Muscle of leg (tissue), 11 donors: ENCODE results near the gene UST. TPM values are rescaled to one million over a fixed set of nuclear protein-coding genes. Genes with fewer than 3 reads are reported as not detected.

Experiments
- DNase-seq: peaks from one replicate; pipeline ENCODE4 v3.0.0; 2013
- H3K27ac ChIP-seq: one replicate; pipeline ENCODE4 v1.5.1; 2013; ENCODE audit warnings: mild to moderate bottlenecking, low read length, control low read depth
- H3K27me3 ChIP-seq: one replicate; pipeline ENCODE4 v1.6.1; 2013; ENCODE audit warnings: low read length; ENCODE audit not compliant: control insufficient read depth, insufficient read depth
- H3K36me3 ChIP-seq: one replicate; pipeline ENCODE4 v1.6.1; 2013; ENCODE audit warnings: low read length; ENCODE audit not compliant: control insufficient read depth, insufficient read depth
- H3K4me1 ChIP-seq: one replicate; pipeline ENCODE4 v1.6.1; 2013; ENCODE audit warnings: low read length; ENCODE audit not compliant: control insufficient read depth, insufficient read depth
- H3K4me3 ChIP-seq: one replicate; pipeline ENCODE4 v1.5.1; 2013; ENCODE audit warnings: low read length, control low read depth
- H3K9me3 ChIP-seq: replicated peaks from 2 replicates; pipeline ENCODE4 v1.6.1; 2013; ENCODE audit warnings: low read depth, low read length; ENCODE audit not compliant: control insufficient read depth
- WGBS: methylation state at CpG from one replicate; pipeline ENCODE4 v1.1.5; 2013; ENCODE audit warnings: missing lambda C conversion rate; ENCODE audit not compliant: insufficient coverage; 5-methylcytosine and 5-hydroxymethylcytosine counted together
- polyA plus RNA-seq, 8 donors: library from polyadenylated mRNA; unstranded; fragments of 120-200 nt; gene quantifications; one replicate each; pipeline versions ENCODE4 v1.2.1 to v1.2.3, GENCODE V29; 2013; ENCODE audit warnings: inconsistent platforms in 1 of 8, low replicate concordance in 1 of 8; ENCODE audit not compliant: insufficient read length in 8 of 8, insufficient read depth in 1 of 8
- total RNA-seq: library from RNA; stranded (reverse); fragments of 120-200 nt; gene quantifications from one replicate; pipeline ENCODE4 v1.2.4, GENCODE V29; 2013

Gene UST
- total and polyA plus RNA-seq, 9 donors, result 5.0 to 15.6 (median 9.3) TPM

DNA sequence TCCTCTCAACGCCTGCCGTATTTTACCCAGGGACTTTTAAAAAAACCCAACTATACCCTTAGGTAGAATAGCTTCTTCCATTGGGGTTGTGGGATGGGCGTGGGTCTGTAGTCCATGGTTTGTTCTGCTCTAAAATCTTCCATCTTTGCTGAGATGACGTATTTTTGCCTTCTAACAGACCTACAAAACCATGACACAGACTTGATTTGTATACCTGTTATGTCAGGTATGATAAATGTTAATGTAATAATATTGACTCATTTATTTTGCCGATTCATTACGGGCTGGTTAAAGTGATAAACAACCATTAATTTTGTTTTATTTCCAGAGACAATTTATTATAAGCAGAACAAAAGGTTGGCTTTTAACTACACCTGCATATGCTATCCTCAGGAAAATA lies 48.7 kb downstream of the UST start:
- no CpG with 5 or more reads among the region's 6 CpGs for WGBS
- Histone ChIP-seq H3K9me3 (peaks cover 6% of the 10 kb centered on the region), H3K27me3 (no peaks in the 10 kb centered on the region), H3K36me3 (no peaks in the 10 kb centered on the region), H3K4me1 (no peaks in the 10 kb centered on the region), H3K27ac (no peak overlapping the region), H3K4me3 (no peak overlapping the region)
- DNase-seq, result no peak

GRCh38 chr6:148799647-148800046 lies 52.8 kb downstream of the UST start:
- Histone ChIP-seq H3K27me3 (no peaks in the 10 kb centered on the region), H3K27ac (no peak overlapping the region)
- WGBS, result no CpG with 5 or more reads among the region's 3 CpGs

DNA sequence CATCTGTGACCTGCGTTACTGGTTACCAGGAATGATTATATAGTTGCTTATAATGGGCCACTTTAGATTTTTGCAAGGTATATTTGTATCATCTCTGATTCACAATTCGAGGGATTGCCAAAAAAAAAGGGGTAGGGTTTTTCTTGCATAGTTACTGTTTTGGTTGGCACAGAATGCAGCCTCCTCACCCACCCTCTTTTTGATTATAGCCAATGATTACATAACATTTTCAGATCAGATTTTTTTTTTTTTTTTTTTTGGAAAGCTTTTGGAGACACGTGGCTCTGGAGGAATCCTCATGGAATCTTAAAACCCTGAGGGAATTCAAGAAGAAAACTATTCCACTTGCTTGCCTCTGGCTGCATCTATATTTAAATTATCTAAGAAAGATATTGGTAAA lies 53.7 kb downstream of the UST start:
- no CpG with 5 or more reads among the region's 3 CpGs for WGBS
- no peak overlapping the region for H3K4me3 ChIP-seq
- peak; percentile 27 for DNase-seq
- H3K36me3 ChIP-seq, result no peaks in the 10 kb centered on the region
- no peaks in the 10 kb centered on the region for H3K9me3 ChIP-seq
- no peak overlapping the region for H3K27ac ChIP-seq
- H3K4me1 ChIP-seq, result no peaks in the 10 kb centered on the region
- no peaks in the 10 kb centered on the region for H3K27me3 ChIP-seq

More at GRCh38 chr6:148799647-148800046, 52.8 kb downstream of the UST start:
- Histone ChIP-seq H3K9me3 (no peaks in the 10 kb centered on the region), H3K4me1 (no peaks in the 10 kb centered on the region), H3K36me3 (no peaks in the 10 kb centered on the region), H3K4me3 (no peak overlapping the region)
- no peak for DNase-seq

DNA sequence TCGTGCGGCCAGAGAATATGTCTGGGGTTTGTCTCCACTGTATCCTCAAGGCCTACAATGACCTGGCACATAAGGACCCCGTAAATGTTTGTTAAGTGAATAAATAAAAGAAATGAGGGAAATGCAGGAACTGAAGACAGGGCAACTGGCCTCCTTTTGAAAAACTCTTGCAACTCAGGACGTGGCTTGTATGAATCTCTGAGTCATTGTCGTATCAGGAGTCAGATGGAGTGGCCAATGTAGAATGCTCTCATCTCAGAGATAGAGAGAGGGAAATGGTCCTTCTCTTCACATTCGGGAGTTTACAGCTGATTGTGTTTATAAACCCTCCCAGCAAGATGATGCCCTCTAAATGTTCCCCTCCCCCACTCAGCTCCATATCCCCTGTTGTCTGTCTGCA lies 57.1 kb downstream of the UST start:
- no peak for DNase-seq
- Histone ChIP-seq H3K9me3 (no peaks in the 10 kb centered on the region), H3K4me3 (no peak overlapping the region), H3K27me3 (no peaks in the 10 kb centered on the region), H3K36me3 (no peaks in the 10 kb centered on the region), H3K27ac (no peak overlapping the region), H3K4me1 (no peaks in the 10 kb centered on the region)
- 67% methylated on average over 1 of the region's 6 CpGs for WGBS

DNA sequence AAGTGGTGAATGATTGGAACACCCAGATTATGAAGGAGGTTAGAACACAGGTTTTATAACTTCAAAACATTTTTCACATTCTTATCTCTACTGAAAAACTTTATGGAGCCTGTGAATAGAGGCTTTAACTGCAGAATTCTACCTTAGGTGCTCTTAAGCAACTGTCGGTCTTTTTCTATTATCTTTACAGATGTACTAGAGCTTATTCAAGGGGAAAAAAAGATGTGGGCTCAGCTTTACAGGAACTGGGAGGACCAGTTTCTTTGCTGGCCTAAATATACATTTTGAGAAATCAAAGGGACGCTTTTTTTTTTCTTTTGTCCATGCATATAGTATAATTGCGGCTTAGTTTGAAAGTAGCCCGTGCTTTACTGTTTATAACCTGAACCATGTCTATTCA lies 58.9 kb downstream of the UST start:
- WGBS, result no CpG with 5 or more reads among the region's 4 CpGs

GRCh38 chr6:148807784-148808183 lies 61.0 kb downstream of the UST start:
- H3K4me1 ChIP-seq, result no peaks in the 10 kb centered on the region
- DNase-seq, result no peak
- H3K36me3 ChIP-seq, result no peaks in the 10 kb centered on the region
- 96% methylated on average over 5 of the region's 7 CpGs for WGBS
- H3K27me3 ChIP-seq, result no peaks in the 10 kb centered on the region
- H3K27ac ChIP-seq, result no peak overlapping the region
- H3K4me3 ChIP-seq, result no peak overlapping the region
- no peaks in the 10 kb centered on the region for H3K9me3 ChIP-seq

More for the DNA sequence above, 58.9 kb downstream of the UST start:
- H3K36me3 ChIP-seq, result no peaks in the 10 kb centered on the region
- DNase-seq, result peak; percentile 27
- H3K9me3 ChIP-seq, result no peaks in the 10 kb centered on the region
- peak overlapping the region; percentile 23 for H3K27ac ChIP-seq
- H3K27me3 ChIP-seq, result no peaks in the 10 kb centered on the region
- no peaks in the 10 kb centered on the region for H3K4me1 ChIP-seq
- no peak overlapping the region for H3K4me3 ChIP-seq

- WGBS, result 80% methylated on average over 1 of the region's 5 CpGs
- Histone ChIP-seq H3K36me3 (no peaks in the 10 kb centered on the region), H3K4me1 (no peaks in the 10 kb centered on the region), H3K27me3 (no peaks in the 10 kb centered on the region), H3K27ac (no peak overlapping the region), H3K4me3 (no peak overlapping the region), H3K9me3 (no peaks in the 10 kb centered on the region)
- no peak for DNase-seq
These were observed 62.0 kb downstream of the UST start for GRCh38 chr6:148808786-148809304.

- H3K27me3 ChIP-seq, result no peaks in the 10 kb centered on the region
- H3K27ac ChIP-seq, result no peak overlapping the region
- H3K4me3 ChIP-seq, result no peak overlapping the region
- no peak for DNase-seq
- no peaks in the 10 kb centered on the region for H3K4me1 ChIP-seq
- no peaks in the 10 kb centered on the region for H3K36me3 ChIP-seq
- no CpG with 5 or more reads among the region's 5 CpGs for WGBS
- peaks cover 6% of the 10 kb centered on the region for H3K9me3 ChIP-seq
These were observed 64.6 kb downstream of the UST start for GRCh38 chr6:148811459-148811858.

DNA sequence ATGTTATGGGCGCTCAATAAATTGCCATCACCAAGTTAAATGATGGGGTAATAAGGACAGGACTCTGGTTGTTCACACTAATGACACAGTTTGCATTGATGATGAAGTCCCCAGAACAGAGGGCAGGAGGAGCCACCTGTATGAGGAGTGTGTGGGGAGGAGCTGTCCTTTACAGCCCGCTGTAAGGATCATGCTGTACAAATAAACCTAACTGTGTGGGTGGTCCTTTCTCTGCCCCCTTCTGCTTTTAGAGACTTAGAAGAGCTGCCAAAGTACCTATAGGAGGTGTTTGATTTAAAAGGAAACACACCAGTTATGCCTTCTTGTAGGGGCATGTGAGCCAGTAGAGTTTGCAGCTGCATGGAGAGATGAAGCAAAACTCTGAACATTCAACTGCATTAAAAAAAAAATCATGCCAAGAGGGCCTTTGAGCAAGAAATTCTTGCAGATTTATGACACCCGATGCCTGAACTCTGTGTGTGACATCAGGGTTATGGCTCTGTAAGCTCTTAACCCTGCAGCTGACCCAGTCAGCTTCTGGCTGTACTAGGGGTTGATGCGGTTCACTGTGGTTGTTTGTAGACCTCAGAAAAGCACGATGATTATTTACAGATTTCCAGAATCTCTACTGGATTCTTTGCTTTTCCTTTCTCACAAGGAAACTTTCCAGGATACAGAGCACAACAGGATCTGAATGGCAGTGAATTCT lies 67.4 kb downstream of the UST start:
- no peak for DNase-seq
- Histone ChIP-seq H3K9me3 (peaks cover 6% of the 10 kb centered on the region), H3K36me3 (no peaks in the 10 kb centered on the region), H3K27ac (no peak overlapping the region), H3K27me3 (no peaks in the 10 kb centered on the region), H3K4me1 (peaks cover 2% of the 10 kb centered on the region), H3K4me3 (no peak overlapping the region)
- WGBS, result 43% methylated on average over 2 of the region's 5 CpGs

GRCh38 chr6:148814869-148815268 lies 68.0 kb downstream of the UST start:
- H3K9me3 ChIP-seq, result peaks cover 6% of the 10 kb centered on the region
- peaks cover 2% of the 10 kb centered on the region for H3K4me1 ChIP-seq
- H3K27me3 ChIP-seq, result no peaks in the 10 kb centered on the region
- no peaks in the 10 kb centered on the region for H3K36me3 ChIP-seq
- no CpG with 5 or more reads among the region's 2 CpGs for WGBS
- no peak overlapping the region for H3K4me3 ChIP-seq
- H3K27ac ChIP-seq, result no peak overlapping the region
- no peak for DNase-seq

- no peaks in the 10 kb centered on the region for H3K36me3 ChIP-seq
- no peak overlapping the region for H3K4me3 ChIP-seq
- H3K4me1 ChIP-seq, result peaks cover 2% of the 10 kb centered on the region
- DNase-seq, result no peak
- H3K27ac ChIP-seq, result no peak overlapping the region
- H3K9me3 ChIP-seq, result peaks cover 6% of the 10 kb centered on the region
- H3K27me3 ChIP-seq, result no peaks in the 10 kb centered on the region
These were observed 69.3 kb downstream of the UST start for GRCh38 chr6:148816117-148816516.
